Measurements from ENCODE around the gene ENOX1.

ENOX1 gene

DNA sequence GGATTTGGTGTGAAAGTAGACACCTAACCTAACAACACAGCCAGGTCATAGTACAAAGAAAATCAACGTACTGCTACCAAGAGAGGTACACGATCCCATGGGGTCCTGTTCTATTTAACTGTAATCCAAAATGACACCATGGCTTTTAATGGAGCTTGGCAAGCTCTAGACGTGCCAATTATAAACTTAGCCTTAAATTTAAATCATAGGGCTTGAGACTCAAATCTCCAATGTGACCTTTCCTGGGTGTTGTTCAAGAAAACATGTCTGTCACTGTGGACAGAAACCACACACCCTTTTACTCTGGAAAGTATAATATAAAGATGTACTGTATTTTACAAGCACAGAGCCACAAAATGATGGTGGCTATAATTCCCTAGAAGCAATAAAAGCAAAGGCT is 299.3 kb downstream of the ENOX1 start:
- DNase-seq (ENCODE audit: low read depth in 2 of 2) = no peak

DNA sequence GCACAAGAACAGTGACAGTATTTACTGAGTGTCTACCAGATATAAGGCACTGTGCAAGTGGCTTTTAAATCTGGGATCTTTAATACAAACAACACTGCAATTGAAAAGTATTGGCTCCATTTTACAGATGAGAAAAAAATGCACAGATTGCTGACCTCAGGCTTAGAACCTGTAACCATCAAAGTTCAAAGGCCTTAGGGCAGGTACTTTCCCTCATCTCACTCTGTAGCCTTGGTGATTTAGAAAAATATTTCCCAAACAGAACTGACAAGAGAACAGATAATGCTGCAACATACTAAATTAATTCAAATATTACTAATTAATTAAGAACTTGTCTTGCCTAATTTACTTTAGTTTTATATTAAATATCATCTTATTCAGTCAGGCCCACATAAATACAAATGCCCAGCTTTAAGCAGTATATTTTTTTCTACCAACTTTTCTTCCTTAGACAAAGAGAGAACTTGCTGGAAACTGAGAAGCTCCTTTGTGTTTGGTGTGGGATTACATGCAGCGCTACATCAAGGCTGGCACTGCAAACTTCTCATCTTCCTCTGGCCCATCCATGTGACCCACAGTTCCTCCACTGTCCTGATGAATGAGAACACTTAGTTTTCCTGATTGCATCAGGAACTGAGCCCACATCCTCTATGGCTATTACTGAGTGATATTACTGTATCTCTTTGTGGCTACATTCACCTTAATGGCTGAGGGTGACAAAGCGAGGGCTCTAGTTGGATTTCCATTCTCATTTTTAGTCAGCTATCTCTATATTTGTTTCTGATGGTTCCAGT is 302.1 kb downstream of the ENOX1 start:
- DNase-seq (ENCODE audit: low read depth in 2 of 2) = no peak

DNA sequence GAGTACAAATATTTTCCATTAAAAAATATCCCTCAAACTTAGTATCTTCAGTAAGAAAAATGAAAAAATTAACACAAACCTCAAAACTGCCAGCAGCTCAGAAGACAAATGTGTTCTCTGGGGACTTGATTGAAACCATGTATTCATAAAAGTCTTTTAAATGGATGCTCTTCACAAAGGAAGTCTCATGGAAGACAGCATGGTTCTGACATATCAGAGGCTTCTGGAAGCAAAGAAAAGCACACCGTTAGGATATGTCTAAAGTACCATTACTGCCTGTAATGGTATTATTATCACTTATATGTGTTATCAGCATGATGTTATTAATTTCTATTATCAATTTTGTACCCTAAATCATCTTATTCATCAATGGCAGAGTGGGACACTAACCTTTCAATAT is 302.8 kb downstream of the ENOX1 start:
- no peak for DNase-seq (ENCODE audit: low read depth in 2 of 2)

DNA sequence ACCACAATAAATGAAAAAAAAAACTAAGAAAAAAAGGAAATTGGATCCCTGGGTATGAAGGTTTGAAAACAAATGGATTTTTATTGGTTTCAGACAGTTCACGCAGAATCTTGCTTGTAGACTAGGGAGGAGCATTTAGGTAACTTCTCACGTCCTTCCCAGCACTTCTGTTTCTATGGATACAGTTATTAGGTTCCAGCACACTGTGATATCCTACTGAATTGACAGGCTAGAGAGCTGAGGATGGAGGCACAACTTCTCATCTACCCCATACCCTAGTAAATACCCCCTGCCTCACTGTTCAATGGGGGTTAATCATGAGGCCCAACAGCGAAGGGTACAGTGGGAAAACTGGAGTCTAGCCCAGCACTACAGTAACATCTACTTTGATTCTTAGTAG is 304.1 kb downstream of the ENOX1 start:
- no peak for DNase-seq (ENCODE audit: low read depth in 2 of 2)

DNA sequence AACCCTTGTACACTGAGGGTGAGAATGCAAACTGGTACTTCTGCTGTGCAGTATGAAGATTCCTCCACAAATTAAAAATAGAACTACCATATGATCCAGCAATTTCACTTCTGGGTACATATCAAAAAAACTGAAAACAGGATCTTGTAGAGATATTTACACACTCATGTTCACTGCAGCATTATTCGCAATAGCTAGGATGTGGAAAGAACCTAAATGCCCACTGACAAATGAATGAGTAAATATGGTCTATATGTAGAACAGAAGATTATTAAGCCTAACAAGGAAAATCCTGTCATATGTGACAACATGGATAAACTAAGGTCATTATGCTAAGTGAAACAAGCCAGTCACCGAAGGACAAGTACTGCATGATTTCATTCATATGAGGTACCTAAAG is 304.7 kb downstream of the ENOX1 start:
- no peak for DNase-seq (ENCODE audit: low read depth in 2 of 2)

DNA sequence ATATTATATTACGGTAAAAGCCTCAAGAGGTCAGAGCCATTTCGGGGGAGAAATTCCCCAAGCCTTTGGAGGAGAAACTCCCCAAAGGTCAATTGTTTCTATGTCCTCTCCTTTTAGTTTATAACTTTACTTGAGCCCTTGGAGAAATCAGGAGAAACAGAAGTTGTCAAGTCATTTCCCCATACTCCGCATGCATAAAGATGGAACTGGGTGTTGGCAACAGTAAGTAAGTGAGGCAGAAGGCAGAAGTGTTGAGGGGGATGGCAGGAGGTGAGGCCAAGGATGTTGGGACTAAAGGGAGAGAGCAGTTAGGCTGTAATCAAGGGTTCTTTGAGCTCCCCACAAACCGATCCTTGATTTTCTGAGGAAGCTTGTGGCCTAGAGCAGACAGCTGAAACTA is 307.9 kb downstream of the ENOX1 start:
- no peak for DNase-seq (ENCODE audit: low read depth in 2 of 2)

DNA sequence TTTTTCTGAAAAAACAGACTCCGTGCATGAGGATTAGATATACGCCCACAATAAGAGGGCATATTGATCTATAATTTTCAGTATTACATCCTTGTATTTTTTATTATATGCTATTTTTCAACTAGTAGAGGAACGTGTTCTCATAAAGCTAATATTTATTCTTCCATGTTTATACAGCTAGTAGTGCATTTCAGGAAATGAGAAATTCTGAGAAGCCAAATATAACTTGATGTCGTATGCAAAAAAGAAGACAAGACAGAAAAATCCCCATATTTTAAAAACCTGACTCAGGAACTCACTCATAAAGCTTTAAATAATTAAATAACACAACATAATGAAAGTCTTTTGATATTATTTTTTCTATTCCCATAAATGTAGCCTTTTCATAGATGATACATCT is 308.6 kb downstream of the ENOX1 start:
- DNase-seq (ENCODE audit: low read depth in 2 of 2) = no peak

DNA sequence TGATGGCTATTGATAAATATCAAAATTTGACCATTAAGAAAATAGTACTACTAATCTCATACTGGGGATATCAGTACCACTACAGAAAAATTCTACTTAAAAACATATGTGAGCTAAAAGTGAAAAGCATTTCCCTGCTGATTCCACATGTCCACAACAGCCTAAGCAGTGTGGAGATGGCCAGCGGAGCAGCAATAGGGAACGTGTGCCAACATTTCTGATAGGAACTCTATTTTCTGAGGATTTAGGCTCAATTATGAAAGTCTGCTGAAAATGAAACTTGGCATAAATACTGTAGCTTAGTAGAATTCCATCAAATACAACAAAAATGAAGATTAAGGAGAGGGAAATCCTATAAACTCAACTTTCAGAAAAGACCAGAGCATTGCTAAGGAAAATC is 311.6 kb downstream of the ENOX1 start:
- no peak for DNase-seq (ENCODE audit: low read depth in 2 of 2)

DNA sequence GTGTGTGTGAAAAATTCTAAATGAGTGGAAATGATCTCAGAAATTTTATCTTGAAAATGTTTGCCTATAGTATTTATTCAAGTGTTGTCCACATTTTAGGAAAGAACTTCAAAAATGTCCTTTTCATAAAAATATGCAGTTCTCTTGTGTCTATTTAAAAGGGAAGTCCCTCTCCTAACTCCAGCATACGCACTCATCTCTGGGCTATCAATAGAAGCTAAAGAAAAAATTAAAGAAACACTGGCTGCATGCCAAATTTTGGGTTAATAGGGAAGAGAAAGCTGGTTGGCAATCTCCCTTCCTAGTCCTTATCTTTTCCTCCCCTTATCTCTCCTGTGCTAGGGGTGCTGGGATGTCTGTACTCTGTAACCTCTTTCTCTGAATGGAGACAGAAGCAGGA is 313.3 kb downstream of the ENOX1 start:
- no peak for DNase-seq (ENCODE audit: low read depth in 2 of 2)

DNA sequence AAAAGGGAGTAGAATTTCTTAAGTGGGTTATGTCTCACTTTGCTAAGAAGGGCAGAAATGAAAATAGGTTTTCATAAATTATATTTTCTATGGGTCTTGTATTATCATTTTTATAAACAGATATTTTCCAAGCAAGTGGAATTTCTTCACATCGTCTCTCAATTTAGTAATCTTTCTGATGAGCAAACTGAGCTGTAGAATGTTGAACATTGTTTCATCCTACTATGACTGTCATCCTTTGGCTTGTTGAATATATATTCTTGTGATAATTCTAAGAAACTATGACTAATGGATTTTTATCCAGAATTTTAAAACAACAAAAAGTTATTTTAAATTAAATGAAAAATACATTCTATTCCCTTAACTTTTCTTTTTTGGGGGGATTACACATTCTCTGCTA is 313.8 kb downstream of the ENOX1 start:
- no peak for DNase-seq (ENCODE audit: low read depth in 2 of 2)

DNA sequence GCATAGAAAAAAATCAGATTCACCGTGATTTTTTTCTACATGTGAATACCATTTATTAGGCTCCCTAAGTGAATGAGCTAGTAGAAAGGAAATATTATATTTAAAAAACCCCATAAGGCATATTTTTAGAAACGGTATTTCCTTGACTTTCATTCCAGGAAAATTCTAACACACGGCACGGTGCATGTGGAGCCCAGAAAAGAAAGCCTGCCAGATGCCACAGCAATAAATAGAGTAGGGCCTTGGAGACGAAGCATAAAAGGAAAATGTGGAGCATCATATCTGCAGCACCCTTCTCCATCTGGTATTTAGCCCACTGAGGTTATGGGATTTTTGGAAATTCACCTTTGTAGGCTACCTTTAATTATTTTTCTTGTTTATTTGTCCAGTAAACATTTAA is 314.4 kb downstream of the ENOX1 start:
- DNase-seq (ENCODE audit: low read depth in 2 of 2) = no peak

DNA sequence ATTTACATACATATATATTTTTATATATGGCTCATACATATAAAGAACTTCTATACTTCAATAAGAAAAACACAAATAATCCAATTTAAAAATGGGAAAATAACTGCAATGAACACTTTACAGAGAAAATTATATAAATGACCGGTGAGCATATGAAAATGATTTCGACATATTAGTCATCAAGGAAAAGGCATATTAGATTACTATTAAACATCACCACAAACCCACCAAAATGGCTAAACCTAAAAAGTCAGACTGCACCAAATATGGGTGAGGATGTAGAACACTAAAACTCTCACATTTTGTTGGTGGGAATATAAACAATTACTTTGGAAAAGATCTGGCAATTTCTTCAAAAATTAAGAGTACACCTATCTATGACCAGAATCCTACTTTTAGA is 316.2 kb downstream of the ENOX1 start:
- DNase-seq (ENCODE audit: low read depth in 2 of 2) = no peak

DNA sequence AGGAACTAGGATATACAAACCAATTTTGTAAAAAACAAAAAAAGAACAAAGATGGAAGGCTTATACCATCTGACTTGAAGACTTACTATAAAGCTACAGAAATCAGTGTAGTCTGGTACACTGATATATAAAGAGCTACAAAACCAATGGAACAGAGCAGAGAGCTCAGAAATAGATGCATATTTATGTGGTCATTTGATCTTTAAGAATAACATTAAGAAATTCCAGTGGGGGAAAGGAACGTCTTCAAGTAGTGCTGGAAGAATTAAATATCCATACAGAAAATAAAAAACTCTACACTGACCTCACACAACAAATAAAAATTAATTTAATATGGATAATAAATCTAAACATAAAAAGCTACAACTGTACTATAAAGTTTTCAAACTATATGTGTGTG is 317.0 kb downstream of the ENOX1 start:
- no peak for DNase-seq (ENCODE audit: low read depth in 2 of 2)

DNA sequence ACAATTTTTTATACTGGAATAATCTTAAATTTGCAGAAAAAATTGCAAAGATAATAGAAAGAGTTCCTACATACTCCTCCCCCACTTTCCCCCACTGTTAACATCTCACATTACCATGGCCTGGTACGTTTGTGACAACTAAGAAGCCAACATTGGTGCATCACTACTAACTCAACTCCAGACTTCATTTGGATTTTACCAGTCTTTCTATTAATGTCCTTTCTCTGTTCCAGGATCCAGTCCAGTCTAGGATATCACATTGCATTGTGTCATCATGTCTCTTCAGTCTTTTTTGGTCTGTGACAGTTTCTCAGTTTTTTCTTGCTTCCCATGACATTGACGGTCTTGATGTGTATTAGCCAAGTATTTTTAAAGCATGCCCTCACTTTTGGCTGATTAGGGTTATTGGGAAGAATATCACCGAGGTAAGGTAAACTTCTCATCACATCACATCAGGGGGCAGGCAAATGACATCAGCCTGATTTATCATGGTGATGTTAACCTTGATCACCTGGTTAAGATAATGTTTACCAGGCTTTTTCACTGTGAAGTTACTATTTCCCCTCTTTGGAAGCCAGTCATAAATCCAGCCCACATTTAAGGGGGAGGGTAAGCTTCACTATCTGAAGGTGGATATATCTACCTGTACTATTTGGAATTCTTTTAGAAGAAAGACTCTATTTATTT is 322.1 kb downstream of the ENOX1 start:
- DNase-seq (ENCODE audit: low read depth in 2 of 2) = no peak

DNA sequence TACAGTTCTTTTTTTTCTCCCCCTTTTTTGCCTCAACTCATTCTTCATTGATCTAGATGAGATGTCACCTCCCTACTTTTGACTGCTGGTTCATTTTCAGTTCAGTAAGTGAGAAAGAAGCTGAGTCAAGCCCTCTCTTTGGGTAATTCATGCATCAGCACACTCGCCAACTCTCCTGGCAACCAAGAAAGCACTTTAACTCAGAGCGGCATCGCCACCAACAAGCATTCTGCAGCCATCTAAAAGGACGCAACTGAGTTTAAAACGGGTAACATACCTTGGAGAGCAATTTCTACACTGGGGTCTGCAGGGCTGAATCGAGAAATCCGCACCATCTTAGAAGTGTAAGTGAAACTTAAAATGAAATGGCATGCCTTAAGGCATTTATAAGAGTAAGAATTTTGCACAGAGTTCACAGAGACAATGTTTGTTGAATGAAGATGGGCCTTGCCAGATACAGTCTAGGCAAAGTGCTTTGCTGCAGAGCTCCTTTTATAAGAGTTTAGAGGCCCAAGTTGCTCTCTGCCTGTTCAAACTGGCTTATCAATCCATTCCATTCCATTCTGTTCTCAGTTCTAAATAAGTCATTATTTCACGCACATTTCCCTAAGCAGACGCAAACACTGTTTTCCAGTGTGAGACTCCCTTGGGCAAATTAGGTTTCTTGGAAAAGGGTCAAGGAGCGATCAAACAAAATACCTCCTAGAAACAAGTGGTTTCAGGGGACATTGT is 338.0 kb downstream of the ENOX1 start:
- no peak for DNase-seq (ENCODE audit: low read depth in 2 of 2)

DNA sequence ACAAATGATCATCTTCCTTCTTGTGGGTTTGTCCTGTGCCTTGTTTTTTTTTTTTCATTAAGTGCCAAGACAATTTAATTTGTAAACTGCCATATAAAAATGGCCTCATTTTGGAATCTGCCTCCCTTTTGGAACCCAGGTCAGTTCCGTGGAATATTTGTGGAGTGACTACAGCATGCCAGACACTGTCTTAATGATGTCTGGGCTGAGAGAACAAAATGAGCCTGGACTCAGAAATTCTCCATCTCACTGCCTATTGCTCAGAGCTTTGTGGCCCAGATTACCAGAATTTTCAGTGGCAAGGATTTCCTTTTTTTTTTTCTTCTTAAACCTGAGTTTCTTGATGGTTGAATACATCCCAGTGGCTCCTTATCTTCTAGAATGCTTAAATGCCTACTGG is 340.6 kb downstream of the ENOX1 start:
- no peak for DNase-seq (ENCODE audit: low read depth in 2 of 2)

DNA sequence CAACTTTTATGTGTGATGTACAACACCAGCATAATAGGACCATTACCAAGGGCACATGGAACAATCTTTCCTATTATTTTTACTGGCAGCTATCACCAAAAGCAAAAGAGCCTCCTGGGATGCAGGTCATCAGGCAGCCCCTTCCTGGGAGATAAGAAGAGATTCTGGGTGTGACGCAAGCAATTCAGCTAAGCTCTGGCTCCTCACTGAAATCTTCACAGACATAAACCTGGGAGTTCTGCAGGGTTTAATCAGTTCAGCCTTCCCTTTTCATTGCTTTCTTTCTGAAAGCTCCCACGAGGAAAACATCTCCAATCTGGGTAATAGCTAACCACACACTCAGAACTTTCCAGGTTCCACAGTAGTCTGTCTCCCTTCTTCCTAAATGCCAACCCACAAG is 341.1 kb downstream of the ENOX1 start:
- DNase-seq (ENCODE audit: low read depth in 2 of 2) = no peak

DNA sequence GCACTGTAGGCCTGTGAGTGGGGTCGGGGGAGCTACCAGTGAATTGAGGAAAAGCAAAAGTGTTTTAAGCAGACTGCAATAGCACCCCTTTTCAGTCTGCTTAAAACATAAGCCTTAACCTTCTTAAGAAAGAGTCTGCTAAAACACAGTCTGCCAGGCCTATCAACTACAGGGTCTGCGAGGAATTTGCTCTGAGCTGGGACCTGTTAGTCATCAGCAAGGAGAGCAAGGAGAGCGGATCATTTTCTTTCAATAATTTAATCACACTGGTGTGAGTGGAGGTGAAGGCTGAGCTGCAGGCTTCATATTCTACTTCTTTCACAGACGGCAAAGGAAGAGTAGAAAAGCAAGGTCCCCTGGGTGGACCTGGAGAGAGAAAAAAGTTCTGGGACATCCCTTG is 342.7 kb downstream of the ENOX1 start:
- no peak for DNase-seq (ENCODE audit: low read depth in 2 of 2)

DNA sequence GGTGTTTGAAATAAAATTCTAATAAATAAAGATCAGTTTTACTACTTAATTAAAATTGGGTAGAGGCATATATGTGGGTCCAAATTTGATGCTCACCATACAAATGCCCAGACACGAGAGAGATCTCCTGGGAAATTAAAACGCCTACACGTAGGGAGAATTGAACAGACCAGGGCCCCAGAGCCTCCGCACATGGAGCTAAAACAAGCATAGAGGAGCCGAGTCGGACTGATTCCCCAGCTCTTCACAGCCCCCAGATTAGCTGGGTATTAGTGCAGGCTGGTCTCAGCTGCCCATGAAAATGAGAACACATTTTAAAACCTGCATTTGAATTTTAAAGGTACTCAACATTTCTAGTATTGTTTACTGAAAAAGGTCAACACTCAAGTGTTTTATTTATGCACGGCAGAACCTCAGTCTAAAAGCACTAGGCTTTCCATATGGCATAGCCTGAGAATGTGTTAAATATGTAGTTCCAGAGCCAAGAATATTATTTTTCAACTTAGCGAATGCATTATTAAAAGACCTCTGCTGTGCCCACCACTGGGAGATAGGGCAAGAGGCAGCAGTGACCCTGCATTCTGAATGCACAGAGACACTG is 344.8 kb downstream of the ENOX1 start:
- no peak for DNase-seq (ENCODE audit: low read depth in 2 of 2)

DNA sequence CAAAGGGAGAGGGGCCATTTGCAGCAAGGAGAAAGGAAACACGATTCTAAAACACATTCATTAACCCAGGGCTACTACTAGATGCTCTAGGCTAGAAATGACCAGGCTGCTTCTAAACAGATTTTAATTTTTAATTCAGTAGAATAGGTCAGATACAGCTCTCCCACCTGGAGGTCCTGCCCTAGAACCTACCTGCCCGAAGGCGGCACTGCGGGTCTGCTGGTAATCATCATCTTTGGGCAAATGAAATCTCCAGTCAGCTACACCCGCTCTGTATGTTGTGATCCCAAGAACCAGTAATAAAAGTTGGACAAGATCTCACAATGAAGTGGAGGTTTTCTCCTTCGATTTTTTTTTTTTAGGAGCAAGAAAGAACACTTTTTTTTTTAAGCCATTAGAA is 345.3 kb downstream of the ENOX1 start:
- no peak for DNase-seq (ENCODE audit: low read depth in 2 of 2)

DNA sequence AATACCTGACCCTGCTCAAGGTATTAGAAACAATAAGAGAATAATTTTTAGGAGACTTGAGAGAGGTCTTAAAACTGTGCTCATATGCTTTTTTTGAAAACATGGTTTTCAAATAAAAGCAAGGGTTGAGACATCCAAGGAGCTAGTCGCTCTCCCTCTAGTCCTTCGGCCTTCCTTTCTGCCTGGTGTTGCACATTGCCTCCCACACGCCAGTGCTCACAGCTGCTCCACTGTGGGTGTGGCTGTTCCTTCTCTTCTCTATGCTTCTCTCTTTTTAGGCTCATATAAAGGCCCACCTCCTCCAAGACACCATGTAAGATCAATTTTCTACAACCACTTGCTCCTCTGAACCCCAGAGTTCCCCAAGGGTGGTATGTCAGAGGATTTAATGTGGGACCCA is 352.6 kb downstream of the ENOX1 start:
- DNase-seq (ENCODE audit: low read depth in 2 of 2) = no peak

DNA sequence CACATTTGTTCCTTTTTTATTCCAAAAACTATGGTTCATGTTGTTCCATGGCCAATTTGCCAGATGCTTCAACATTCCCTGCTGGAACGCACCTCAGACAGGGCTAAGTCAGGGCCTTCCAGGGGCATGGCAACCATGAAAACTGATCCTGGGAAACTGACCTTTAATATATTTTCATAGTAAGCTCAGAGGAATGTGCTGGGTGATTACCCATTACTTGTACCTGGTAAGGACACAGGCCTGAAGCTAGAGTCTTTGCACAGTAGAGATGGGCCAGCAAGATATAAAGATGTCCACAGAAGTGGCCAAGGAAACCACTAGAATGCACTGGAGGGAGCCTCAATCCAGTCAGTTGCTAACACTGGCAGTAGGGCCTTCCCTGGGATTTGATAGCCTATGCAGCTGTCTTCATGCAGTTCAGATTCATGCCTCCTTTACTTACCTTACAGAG is 353.1 kb downstream of the ENOX1 start:
- no peak for DNase-seq (ENCODE audit: low read depth in 2 of 2)

DNA sequence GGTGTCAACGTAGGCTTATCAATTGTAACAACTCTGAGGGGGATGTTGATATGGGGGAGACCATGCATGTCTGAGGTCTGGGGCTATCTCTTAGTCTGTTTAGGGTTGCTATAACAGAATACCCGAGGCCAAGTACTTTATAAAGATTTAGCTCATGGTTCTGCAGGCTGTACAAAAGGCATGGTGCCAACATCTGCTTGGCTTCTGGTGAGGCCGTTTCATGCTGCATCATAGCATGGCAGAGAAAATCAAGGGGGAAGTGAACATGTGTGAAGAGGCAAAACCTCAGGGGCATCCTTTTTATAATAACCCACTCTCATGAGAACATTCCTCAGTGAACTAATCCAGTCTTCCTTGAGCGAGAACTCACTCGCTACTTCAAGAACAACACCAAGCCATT is 353.8 kb downstream of the ENOX1 start:
- DNase-seq (ENCODE audit: low read depth in 2 of 2) = no peak
